ENCODE measurements around the gene KMT5C. TPM values are rescaled to one million over a fixed set of nuclear protein-coding genes. Genes with fewer than 3 reads are reported as not detected.

The KMT5C gene
- total and polyA plus RNA-seq, 12 donors = 4.0 to 12.4 (median 6.9) TPM

- H3K27ac ChIP-seq = peak within 1 kb of the TSS; percentile 77 to 97 (median 91)
- WGBS, 2 donors = 21 to 22% methylated on average over 67 to 72 of the region's 72 CpGs
- peaks cover 27 to 49% (median 44%) of the 10 kb centered on the region in 9 donors for H3K4me1 ChIP-seq
- intact Hi-C loops (cut with DNase I) = loop anchor here in 8 of 10 donors (2.0 to 10.0 kb wide), 3 partner anchors 46 to 82 kb away; partner anchors contain the start of gene KMT5C (in 1 of the 8)
- no peaks in the 10 kb centered on the region for H3K27me3 ChIP-seq
- H3K36me3 ChIP-seq = peaks cover 0 to 29% (median 25%) of the 10 kb centered on the region in 9 donors
- TF ChIP-seq CTCF (IDR thresholded peaks at IDR 0.05) = peak in 1 of 9 donors; percentile 5
- peak in 1 of 2 donors; percentile 44 for DNase-seq
- peak within 1 kb of the TSS; percentile 18 to 99 (median 80) for H3K4me3 ChIP-seq
- no peaks in the 10 kb centered on the region for H3K9me3 ChIP-seq
- ATAC-seq = peak in 1 of 8 donors; percentile 5
Measured at GRCh38 chr19:55384131-55384919, 44.6 kb downstream of the KMT5C start, which contains the start of gene TMEM238. TSS of gene TMEM238 (minus strand) at chr19:55384292. CDS start at chr19:55384259, 33 bp downstream.

- H3K36me3 ChIP-seq = peaks cover 0 to 37% (median 32%) of the 10 kb centered on the region in 9 donors
- intact Hi-C loops (cut with DNase I) = loop anchor here in 9 of 10 donors (1.0 to 10.0 kb wide), 8 partner anchors 23 to 103 kb away; partner anchors contain the start of genes KMT5C (in 3 of the 9), BRSK1 (in 1 of the 9), C19orf85 (in 1 of the 9) and HSPBP1 (in 1 of the 9)
- H3K27me3 ChIP-seq = no peaks in the 10 kb centered on the region
- ATAC-seq (peak; percentile 86 to 95 (median 90)), DNase-seq (peak; percentile 96 to 97)
- H3K4me1 ChIP-seq = peaks cover 27 to 55% (median 44%) of the 10 kb centered on the region in 9 donors
- no peaks in the 10 kb centered on the region for H3K9me3 ChIP-seq
- WGBS, 2 donors = 6% methylated on average over 34 of the region's 34 CpGs
- H3K4me3 ChIP-seq = peak overlapping the region; percentile 18 to 99 (median 80)
- peak in 1 of 9 donors; percentile 2 for TF ChIP-seq CTCF (IDR thresholded peaks at IDR 0.05)
- peak overlapping the region; percentile 77 to 97 (median 91) for H3K27ac ChIP-seq
Measured at GRCh38 chr19:55384920-55385723, 45.4 kb downstream of the KMT5C start.

GRCh38 chr19:55385724-55386492, 46.2 kb downstream of the KMT5C start, which contains the start of gene RPL28:
TSS of gene RPL28 (plus strand) at chr19:55385932. CDS start at chr19:55386358, 426 bp downstream.
- H3K27me3 ChIP-seq = no peaks in the 10 kb centered on the region
- H3K4me1 ChIP-seq = peaks cover 27 to 59% (median 44%) of the 10 kb centered on the region in 9 donors
- H3K9me3 ChIP-seq = no peaks in the 10 kb centered on the region
- H3K36me3 ChIP-seq = peaks cover 0 to 45% (median 32%) of the 10 kb centered on the region in 9 donors
- intact Hi-C loops (cut with DNase I) = loop anchor here in 5 of 10 donors (1.0 to 10.0 kb wide), 7 partner anchors 22 to 104 kb away; partner anchors contain the start of genes KMT5C (in 3 of the 5), BRSK1 (in 1 of the 5), C19orf85 (in 1 of the 5) and HSPBP1 (in 1 of the 5)
- H3K4me3 ChIP-seq = peak within 1 kb of the TSS; percentile 74 to 99 (median 80)
- ATAC-seq = peak; percentile 90 to 96 (median 93)
- DNase-seq = peak; percentile 97 to 99
- TF ChIP-seq CTCF (IDR thresholded peaks at IDR 0.05) = no peak
- H3K27ac ChIP-seq = peak within 1 kb of the TSS; percentile 77 to 97 (median 91)
- WGBS, 2 donors = 0% methylated on average over 68 of the region's 68 CpGs

Data from heart right ventricle (tissue), 16 donors.